Neuron (in vitro differentiated cells): Measurements from ENCODE around the gene PLEKHJ1.

Experiments used
- H2AFZ ChIP-seq: one replicate; pipeline ENCODE4 v1.6.1; 2013; ENCODE audit warnings: low read depth, mild to moderate bottlenecking, inconsistent platforms, low read length, moderate library complexity
- H3K27me3 ChIP-seq: one replicate; pipeline ENCODE4 v1.6.1; 2013; ENCODE audit warnings: low read length; ENCODE audit not compliant: insufficient read depth
- H3K36me3 ChIP-seq: one replicate; pipeline ENCODE4 v1.6.1; 2013; ENCODE audit warnings: low read length; ENCODE audit not compliant: insufficient read depth
- H3K4me1 ChIP-seq: one replicate; pipeline ENCODE4 v1.6.1; 2013; ENCODE audit warnings: low read length; ENCODE audit not compliant: insufficient read depth
- H3K4me3 ChIP-seq: 2 replicates; pipeline ENCODE4 v1.5.1; 2013; ENCODE audit warnings: mild to moderate bottlenecking, low read length, moderate library complexity
- H3K9me3 ChIP-seq: one replicate; pipeline ENCODE4 v1.6.1; 2013; ENCODE audit warnings: low read length

The PLEKHJ1 gene

GRCh38 chr19:2249880-2250765 is 14.0 kb upstream of the PLEKHJ1 start:
- Histone ChIP-seq H3K9me3 (peaks cover 12% of the 10 kb centered on the region), H3K36me3 (peaks cover 55% of the 10 kb centered on the region), H3K4me3 (no peak overlapping the region), H2AFZ (no peak overlapping the region), H3K4me1 (no peaks in the 10 kb centered on the region), H3K27me3 (no peaks in the 10 kb centered on the region)

- no peaks in the 10 kb centered on the region for H3K27me3 ChIP-seq
- no peak within 1 kb of the TSS for H3K4me3 ChIP-seq
- H3K9me3 ChIP-seq = peaks cover 12% of the 10 kb centered on the region
- no peaks in the 10 kb centered on the region for H3K4me1 ChIP-seq
- H3K36me3 ChIP-seq = peaks cover 64% of the 10 kb centered on the region
- no peak within 1 kb of the TSS for H2AFZ ChIP-seq
Measured at GRCh38 chr19:2249010-2249866, 13.1 kb upstream of the PLEKHJ1 start, which contains the start of gene AMH. Gene AMH (plus strand): TSS chr19:2249323. CDS start chr19:2249333, 10 bp downstream.

DNA sequence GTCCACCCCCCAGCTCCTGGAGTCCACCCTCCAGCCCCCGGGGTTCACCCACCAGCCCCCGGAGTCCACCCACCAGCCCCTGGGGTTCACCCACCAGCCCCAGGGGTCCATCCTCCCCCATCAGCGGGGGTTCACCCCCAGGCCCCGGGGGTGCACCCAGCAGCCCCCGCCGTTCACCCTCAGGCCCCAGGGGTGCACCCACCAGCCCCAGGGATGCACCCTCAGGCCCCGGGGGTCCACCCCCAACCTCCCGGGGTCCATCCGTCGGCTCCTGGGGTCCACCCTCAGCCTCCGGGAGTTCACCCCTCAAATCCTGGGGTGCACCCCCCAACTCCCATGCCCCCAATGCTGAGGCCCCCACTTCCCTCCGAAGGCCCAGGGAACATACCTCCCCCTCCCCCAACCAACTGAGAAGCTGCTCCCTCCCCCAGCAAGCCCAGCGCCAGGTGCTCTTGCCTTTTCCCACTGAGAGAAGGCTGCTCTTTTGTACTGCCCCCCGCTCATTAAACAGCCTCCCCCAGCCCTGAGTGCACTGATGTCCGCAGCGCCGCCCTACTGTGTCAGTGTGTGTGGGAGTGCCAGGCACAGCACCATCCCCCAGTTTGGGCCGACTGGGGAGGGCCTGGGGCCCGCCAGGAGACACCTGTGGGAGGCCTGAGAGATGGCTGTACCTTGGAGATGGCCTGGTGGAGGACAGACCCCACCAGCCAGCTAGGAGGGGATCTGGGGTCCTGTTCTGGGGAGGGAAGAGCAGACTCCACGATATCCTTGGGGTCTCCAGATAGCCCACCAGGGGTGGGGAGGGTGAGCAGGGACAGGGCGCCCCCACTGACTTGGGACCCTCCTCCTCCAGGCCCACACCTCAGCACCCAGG is 12.2 kb upstream of the PLEKHJ1 start:
- H3K27me3 ChIP-seq = no peaks in the 10 kb centered on the region
- H3K4me1 ChIP-seq = no peaks in the 10 kb centered on the region
- H2AFZ ChIP-seq = no peak overlapping the region
- peaks cover 12% of the 10 kb centered on the region for H3K9me3 ChIP-seq
- H3K36me3 ChIP-seq = peaks cover 73% of the 10 kb centered on the region
- H3K4me3 ChIP-seq = no peak overlapping the region

DNA sequence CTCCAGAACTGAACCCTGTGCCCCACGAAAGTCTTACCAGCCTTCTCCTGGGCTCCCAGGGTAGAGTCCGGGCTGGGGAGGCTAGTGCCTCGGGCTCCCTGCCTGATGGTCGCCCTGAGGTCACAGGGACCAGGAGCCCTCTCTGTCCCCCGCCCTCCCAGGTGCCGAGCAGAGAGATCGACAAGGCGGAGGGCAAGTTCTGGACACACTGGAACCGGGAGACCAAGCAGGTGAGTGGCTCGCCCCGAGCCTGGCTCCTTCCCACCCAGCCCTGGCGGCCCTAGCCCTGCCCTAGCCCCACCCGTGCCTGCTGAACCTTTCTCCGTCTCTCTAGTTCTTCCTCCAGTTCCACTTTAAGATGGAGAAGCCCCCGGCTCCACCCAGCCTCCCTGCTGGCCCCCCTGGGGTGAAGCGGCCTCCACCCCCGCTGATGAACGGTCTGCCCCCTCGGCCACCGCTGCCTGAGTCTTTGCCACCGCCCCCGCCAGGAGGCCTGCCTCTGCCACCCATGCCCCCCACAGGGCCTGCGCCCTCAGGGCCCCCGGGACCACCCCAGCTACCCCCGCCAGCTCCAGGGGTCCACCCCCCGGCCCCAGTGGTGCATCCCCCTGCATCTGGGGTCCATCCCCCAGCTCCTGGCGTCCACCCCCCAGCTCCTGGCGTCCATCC is 11.4 kb upstream of the PLEKHJ1 start:
- no peak overlapping the region for H3K4me3 ChIP-seq
- no peak overlapping the region for H2AFZ ChIP-seq
- no peaks in the 10 kb centered on the region for H3K4me1 ChIP-seq
- no peaks in the 10 kb centered on the region for H3K27me3 ChIP-seq
- H3K36me3 ChIP-seq = peaks cover 81% of the 10 kb centered on the region
- peaks cover 12% of the 10 kb centered on the region for H3K9me3 ChIP-seq

DNA sequence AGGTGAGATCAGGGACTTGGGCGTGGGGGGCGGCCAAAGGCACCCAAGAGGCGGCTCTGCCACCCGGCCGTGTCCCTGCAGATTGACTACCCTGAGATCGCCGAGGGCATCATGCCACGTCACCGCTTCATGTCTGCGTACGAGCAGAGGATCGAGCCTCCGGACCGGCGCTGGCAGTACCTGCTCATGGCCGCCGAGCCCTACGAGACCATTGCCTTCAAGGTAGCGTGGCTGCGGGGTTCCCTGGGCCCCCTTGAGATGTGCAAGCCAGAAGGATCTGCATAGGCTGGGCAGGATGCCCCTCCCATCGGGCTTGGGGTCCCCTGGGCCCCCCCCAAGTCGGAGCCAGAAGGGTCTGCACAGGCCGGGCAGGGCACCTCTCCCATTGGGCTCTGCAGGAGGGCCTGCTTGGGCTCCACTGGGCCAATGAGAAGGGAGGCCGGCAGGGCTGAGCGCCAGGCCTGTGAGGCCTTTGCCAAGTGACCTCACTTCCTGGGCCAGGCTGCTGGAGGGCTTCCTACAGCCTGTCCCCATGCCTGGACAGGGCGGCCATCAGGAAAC is 10.8 kb upstream of the PLEKHJ1 start:
- H2AFZ ChIP-seq = no peak overlapping the region
- peaks cover 12% of the 10 kb centered on the region for H3K9me3 ChIP-seq
- H3K4me1 ChIP-seq = no peaks in the 10 kb centered on the region
- peaks cover 82% of the 10 kb centered on the region for H3K36me3 ChIP-seq
- no peaks in the 10 kb centered on the region for H3K27me3 ChIP-seq
- no peak overlapping the region for H3K4me3 ChIP-seq

GRCh38 chr19:2246014-2246620 is 10.0 kb upstream of the PLEKHJ1 start:
- peaks cover 78% of the 10 kb centered on the region for H3K36me3 ChIP-seq
- H3K4me1 ChIP-seq = peaks cover 6% of the 10 kb centered on the region
- no peak overlapping the region for H3K4me3 ChIP-seq
- no peaks in the 10 kb centered on the region for H3K27me3 ChIP-seq
- H3K9me3 ChIP-seq = peaks cover 7% of the 10 kb centered on the region
- no peak overlapping the region for H2AFZ ChIP-seq

- H2AFZ ChIP-seq = no peak overlapping the region
- no peaks in the 10 kb centered on the region for H3K27me3 ChIP-seq
- peaks cover 3% of the 10 kb centered on the region for H3K9me3 ChIP-seq
- peaks cover 13% of the 10 kb centered on the region for H3K4me1 ChIP-seq
- H3K4me3 ChIP-seq = no peak overlapping the region
- peaks cover 71% of the 10 kb centered on the region for H3K36me3 ChIP-seq
Measured at GRCh38 chr19:2245273-2245672, 9.1 kb upstream of the PLEKHJ1 start.

DNA sequence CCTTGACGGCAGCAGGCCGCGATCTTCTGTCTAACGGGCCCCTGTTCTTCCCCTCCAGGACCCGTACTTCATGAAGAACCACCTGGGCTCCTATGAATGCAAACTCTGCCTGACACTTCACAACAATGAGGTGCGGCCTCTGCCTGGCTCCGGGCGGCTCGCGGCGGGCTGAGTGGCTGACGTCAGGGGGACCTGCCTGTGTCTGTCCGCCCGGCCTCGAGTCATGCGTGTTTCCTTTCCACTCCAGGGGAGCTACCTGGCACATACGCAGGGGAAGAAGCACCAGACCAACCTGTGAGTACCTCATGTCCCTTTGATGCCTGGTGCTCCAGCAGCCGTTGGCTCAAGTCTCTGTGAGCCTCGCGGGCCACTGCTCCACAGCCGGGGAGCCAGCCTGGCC is 8.4 kb upstream of the PLEKHJ1 start:
- Histone ChIP-seq H2AFZ (no peak overlapping the region), H3K36me3 (peaks cover 67% of the 10 kb centered on the region), H3K27me3 (no peaks in the 10 kb centered on the region), H3K9me3 (no peaks in the 10 kb centered on the region), H3K4me3 (no peak overlapping the region), H3K4me1 (peaks cover 21% of the 10 kb centered on the region)

DNA sequence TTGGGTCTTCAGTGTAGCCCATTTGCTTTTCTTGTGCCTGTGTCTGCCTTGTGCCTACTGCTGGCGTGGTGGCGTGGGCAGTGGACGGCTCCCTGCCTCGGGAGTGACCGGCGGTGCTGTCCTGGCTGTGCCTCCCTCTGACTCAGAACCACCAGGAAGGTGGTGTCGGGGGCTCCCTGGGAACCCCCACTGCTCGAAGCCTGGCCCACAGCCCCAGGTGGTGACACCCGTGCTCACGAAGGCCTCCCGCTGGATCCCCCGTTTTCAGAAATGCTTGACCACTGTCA is 7.9 kb upstream of the PLEKHJ1 start:
- H3K36me3 ChIP-seq = peaks cover 63% of the 10 kb centered on the region

DNA sequence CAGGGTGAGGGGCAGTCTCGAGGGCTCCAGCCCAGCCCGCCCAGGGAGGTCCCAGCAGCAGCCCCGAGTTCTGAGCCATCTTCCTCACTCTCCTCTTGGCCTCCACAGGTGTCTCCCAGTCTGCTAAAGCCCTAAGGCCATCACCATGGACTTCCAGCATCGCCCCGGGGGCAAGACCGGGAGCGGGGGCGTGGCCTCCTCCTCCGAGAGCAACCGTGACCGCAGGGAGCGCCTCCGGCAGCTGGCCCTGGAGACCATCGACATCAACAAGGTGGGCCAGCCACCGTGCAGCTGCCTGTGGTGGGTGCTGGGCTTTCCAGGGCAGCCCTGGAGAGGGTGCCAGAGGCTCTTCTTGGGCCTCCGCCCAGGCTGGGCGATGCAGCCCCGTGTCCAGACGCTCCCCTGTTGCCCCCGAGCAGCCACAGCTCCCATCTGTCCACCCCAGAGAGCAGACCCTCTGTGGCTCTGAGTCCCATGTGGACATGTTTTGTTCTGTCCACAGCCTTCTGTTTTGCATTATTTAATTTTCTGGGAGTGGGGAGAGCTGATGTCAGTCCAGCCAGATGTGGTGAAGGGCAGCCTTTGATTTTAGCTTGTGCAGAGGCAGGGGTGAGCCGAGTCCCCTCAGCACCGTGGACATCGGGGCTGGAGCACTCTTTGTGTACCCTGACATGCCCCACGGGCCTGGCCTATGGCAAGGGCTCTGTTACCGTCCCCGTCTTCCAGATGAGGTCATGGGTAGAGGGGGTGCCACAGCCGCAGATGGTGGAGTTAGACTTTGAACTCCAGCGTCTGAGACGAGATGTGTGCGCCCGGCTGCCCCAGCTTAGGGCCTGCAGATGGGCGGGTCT is 7.4 kb upstream of the PLEKHJ1 start:
- Histone ChIP-seq H2AFZ (no peak overlapping the region), H3K4me3 (no peak overlapping the region), H3K9me3 (no peaks in the 10 kb centered on the region), H3K27me3 (no peaks in the 10 kb centered on the region), H3K36me3 (peaks cover 57% of the 10 kb centered on the region), H3K4me1 (peaks cover 29% of the 10 kb centered on the region)

More for the DNA sequence above, 7.9 kb upstream of the PLEKHJ1 start:
- Histone ChIP-seq H3K4me3 (no peak overlapping the region), H2AFZ (no peak overlapping the region), H3K4me1 (peaks cover 25% of the 10 kb centered on the region), H3K9me3 (no peaks in the 10 kb centered on the region), H3K27me3 (no peaks in the 10 kb centered on the region)

DNA sequence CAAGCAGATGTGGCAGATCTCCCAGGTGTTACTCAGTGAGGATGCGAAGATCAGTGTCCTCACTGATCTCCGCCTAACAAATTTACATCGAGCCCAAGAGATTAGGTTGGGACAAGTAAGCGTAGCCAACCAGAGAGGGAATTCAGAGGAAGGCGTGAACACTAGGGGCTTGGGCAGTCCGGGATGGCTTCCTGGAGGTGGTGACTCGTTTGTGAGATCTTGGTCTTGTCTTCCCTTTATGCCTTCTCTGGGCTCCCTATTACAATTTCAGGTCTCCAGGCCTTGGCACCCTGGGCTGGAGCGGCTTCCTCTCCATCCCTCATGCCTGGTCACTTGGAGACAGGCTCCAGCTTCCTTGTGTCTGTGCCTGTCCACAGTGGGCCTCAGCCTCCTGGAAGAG is 6.7 kb upstream of the PLEKHJ1 start:
- Histone ChIP-seq H3K4me1 (peaks cover 36% of the 10 kb centered on the region), H2AFZ (no peak overlapping the region), H3K36me3 (peaks cover 61% of the 10 kb centered on the region), H3K9me3 (no peaks in the 10 kb centered on the region), H3K4me3 (no peak overlapping the region), H3K27me3 (no peaks in the 10 kb centered on the region)
